Uterus (tissue), 2 donors: ENCODE measurements around the gene APOC3.

Source experiments
- CTCF ChIP-seq, 4 experiments: fragments of 200-600 bp in 2 of 4; fragments of 450-650 bp in 2 of 4; sonication (generic) in 2 of 4; IDR thresholded peaks; one replicate each; pipeline ENCODE4 v1.5.1; 2016 to 2019; ENCODE audit warnings: antibody characterized with exemption in 4 of 4, mild to moderate bottlenecking in 2 of 4, moderate library complexity in 1 of 4
- POLR2A ChIP-seq, 2 donors: fragments of 450-650 bp; IDR thresholded peaks; one replicate each; pipeline ENCODE4 v1.6.1; 2016; ENCODE audit warnings: antibody characterized with exemption in 2 of 2, mild to moderate bottlenecking in 1 of 2, moderate library complexity in 1 of 2

- TF ChIP-seq CTCF (IDR thresholded peaks at IDR 0.05) (no peak), POLR2A (IDR thresholded peaks at IDR 0.05) (no peak)
Measured at GRCh38 chr11:116813781-116814471, 15.8 kb upstream of the APOC3 start.
